GM10266 (cell line): ENCODE results near the gene FXYD6.

Source experiments
- DNase-seq: peaks from one replicate; pipeline ENCODE4 v3.0.0; 2012; ENCODE audit errors: extremely low spot score
- CTCF ChIP-seq: IDR thresholded peaks from 2 replicates; pipeline ENCODE4 v1.5.1; 2012; ENCODE audit warnings: mild to moderate bottlenecking, low read depth; ENCODE audit not compliant: control insufficient read depth, insufficient read depth; ENCODE audit errors: missing control alignments

Gene FXYD6

GRCh38 chr11:117795638-117796455, 80.6 kb downstream of the FXYD6 start:
- TF ChIP-seq CTCF, result no peak
- DNase-seq, result no peak

- DNase-seq, result no peak
- TF ChIP-seq CTCF, result no peak
These were observed 81.5 kb downstream of the FXYD6 start for GRCh38 chr11:117794772-117795629.

GRCh38 chr11:117794135-117794534, 82.3 kb downstream of the FXYD6 start:
- TF ChIP-seq CTCF, result no peak
- DNase-seq, result no peak

GRCh38 chr11:117793583-117793982, 82.9 kb downstream of the FXYD6 start:
- DNase-seq, result no peak
- TF ChIP-seq CTCF, result no peak

GRCh38 chr11:117792992-117793391, 83.5 kb downstream of the FXYD6 start:
- TF ChIP-seq CTCF, result no peak
- no peak for DNase-seq

GRCh38 chr11:117792241-117792640, 84.2 kb downstream of the FXYD6 start:
- DNase-seq, result no peak
- no peak for TF ChIP-seq CTCF

GRCh38 chr11:117790279-117790678, 86.2 kb downstream of the FXYD6 start:
- TF ChIP-seq CTCF, result no peak
- DNase-seq, result no peak
